ENCODE results near the gene ZC3H18. TPM values are rescaled to one million over a fixed set of nuclear protein-coding genes. Genes with fewer than 3 reads are reported as not detected.

ZC3H18 gene
- total RNA-seq, 2 donors from 2014 or later: 31.9 to 66.3 TPM

DNA sequence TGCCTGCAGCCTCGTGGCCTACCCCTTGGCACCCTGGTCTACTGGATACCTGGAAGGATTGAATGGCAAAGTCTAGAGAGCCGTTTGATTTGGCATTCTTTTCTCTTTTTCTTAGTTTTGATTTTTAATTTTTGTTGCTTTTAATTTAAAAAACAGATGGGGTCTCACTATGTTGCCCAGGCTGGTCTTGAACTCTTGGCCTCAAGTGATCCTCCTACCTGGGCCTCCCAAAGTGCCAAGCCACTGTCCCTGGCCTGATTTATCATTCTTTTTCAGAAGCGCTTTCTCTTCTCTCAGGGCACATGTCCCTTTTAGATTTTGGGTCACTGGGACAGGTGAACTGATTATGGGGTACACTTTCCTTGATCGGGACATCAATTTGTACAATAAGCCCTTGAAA is 10.8 kb downstream of the ZC3H18 start:
- no peaks in the 10 kb centered on the region for H3K4me1 ChIP-seq
- H3K36me3 ChIP-seq: peaks cover 9% of the 10 kb centered on the region
- no peaks in the 10 kb centered on the region for H3K9me3 ChIP-seq
- intact Hi-C loops (cut with DNase I): no loop called here
- H3K4me3 ChIP-seq: no peak overlapping the region
- no peak for TF ChIP-seq CTCF (IDR thresholded peaks at IDR 0.05)
- H3K27me3 ChIP-seq: no peaks in the 10 kb centered on the region
- no peak overlapping the region for H3K9ac ChIP-seq (ENCODE audit: low read depth in 2 of 2, low read length in 2 of 2)
- no peak overlapping the region for H3K27ac ChIP-seq
- no peak for DNase-seq

DNA sequence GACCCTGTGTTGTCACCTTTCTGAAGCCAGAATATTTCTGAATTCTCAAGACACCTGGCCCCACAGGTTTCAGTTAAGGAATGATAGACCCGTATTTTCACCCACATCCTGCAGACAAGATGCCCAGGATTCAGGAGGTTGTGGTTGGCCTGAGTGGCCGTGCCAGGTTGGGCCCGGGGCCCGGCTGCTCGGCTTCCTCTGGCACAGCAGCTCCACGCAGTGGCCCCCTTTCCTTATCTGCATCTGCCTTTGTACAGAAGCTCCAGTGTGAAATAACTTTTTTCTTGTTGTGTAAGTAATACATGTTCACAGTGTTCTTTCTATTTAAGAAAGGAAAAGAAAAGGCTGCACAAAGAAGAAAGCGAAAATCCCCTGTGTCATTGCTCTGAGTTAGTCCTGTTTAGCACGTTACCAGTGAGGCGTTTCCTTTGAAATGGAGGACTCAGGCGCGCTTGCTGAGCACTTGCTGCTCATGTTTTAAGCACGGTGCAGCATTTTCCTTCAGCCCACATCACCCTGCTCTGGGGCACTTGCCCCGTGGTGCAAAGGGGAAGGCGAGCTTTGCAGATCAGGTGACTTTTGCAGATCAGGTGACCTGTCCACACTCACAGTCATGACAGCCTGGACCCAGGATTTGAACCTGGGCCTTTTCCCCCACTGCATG is 12.8 kb downstream of the ZC3H18 start:
- no peaks in the 10 kb centered on the region for H3K36me3 ChIP-seq
- no peaks in the 10 kb centered on the region for H3K4me1 ChIP-seq
- no peak overlapping the region for H3K9ac ChIP-seq (ENCODE audit: low read depth in 2 of 2, low read length in 2 of 2)
- DNase-seq: no peak
- intact Hi-C loops (cut with DNase I): no loop called here
- no peak overlapping the region for H3K27ac ChIP-seq
- no peak overlapping the region for H3K4me3 ChIP-seq
- no peak for TF ChIP-seq CTCF (IDR thresholded peaks at IDR 0.05)
- no peaks in the 10 kb centered on the region for H3K27me3 ChIP-seq
- no peaks in the 10 kb centered on the region for H3K9me3 ChIP-seq

DNA sequence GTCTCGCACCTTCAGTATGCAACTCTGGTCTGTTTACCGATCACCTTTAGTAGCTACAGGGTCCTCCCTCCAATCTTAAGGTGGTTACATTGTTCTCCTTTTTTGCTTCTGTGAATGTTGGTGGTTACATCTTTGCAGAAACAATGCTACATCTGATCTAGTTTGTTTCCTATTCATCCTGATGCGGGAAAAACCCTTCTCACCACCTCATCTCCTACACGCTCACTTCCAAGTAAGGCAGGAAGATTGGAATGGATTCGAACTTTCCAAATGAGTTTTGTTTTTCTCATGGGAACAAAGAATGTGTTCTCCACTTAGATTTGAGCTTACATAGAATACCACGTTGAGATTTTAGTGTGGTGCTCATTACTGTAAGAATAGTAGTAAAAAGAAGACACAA is 14.5 kb downstream of the ZC3H18 start:
- Histone ChIP-seq H3K4me3 (no peak overlapping the region), H3K27ac (no peak overlapping the region), H3K27me3 (no peaks in the 10 kb centered on the region), H3K9me3 (no peaks in the 10 kb centered on the region), H3K36me3 (peaks cover 2% of the 10 kb centered on the region), H3K9ac (ENCODE audit: low read depth in 2 of 2, low read length in 2 of 2) (no peak overlapping the region), H3K4me1 (no peaks in the 10 kb centered on the region)
- intact Hi-C loops (cut with DNase I): no loop called here
- TF ChIP-seq CTCF (IDR thresholded peaks at IDR 0.05): no peak
- DNase-seq: no peak

- peaks cover 4% of the 10 kb centered on the region for H3K36me3 ChIP-seq
- H3K4me1 ChIP-seq: no peaks in the 10 kb centered on the region
- DNase-seq: no peak
- TF ChIP-seq CTCF (IDR thresholded peaks at IDR 0.05): no peak
- no peaks in the 10 kb centered on the region for H3K9me3 ChIP-seq
- intact Hi-C loops (cut with DNase I): no loop called here
- H3K27ac ChIP-seq: no peak overlapping the region
- no peak overlapping the region for H3K9ac ChIP-seq (ENCODE audit: low read depth in 2 of 2, low read length in 2 of 2)
- no peak overlapping the region for H3K4me3 ChIP-seq
- no peaks in the 10 kb centered on the region for H3K27me3 ChIP-seq
Observed at GRCh38 chr16:88585269-88585668, 15.1 kb downstream of the ZC3H18 start.

GRCh38 chr16:88585927-88586581 is 15.9 kb downstream of the ZC3H18 start:
- no peaks in the 10 kb centered on the region for H3K27me3 ChIP-seq
- H3K4me3 ChIP-seq: no peak overlapping the region
- H3K9me3 ChIP-seq: no peaks in the 10 kb centered on the region
- no peak for TF ChIP-seq CTCF (IDR thresholded peaks at IDR 0.05)
- DNase-seq: no peak
- no peak overlapping the region for H3K27ac ChIP-seq
- peaks cover 4% of the 10 kb centered on the region for H3K36me3 ChIP-seq
- H3K4me1 ChIP-seq: no peaks in the 10 kb centered on the region
- no peak overlapping the region for H3K9ac ChIP-seq (ENCODE audit: low read depth in 2 of 2, low read length in 2 of 2)
- intact Hi-C loops (cut with DNase I): no loop called here
